ENCODE data around the gene CHFR.
A peak's percentile ranks its signal among the peaks of the same experiment; 100 is the strongest.
"Not testable (repeated sequence)": the region's sequence is repeated elsewhere in the genome, so short reads cannot be mapped to it uniquely, and the experiment has no call there.

Gene CHFR

GRCh38 chr12:132807295-132808092 lies 79.9 kb downstream of the CHFR start:
- DNase-seq (ENCODE audit: low spot score), result no peak

GRCh38 chr12:132806857-132807256 lies 80.5 kb downstream of the CHFR start:
- DNase-seq (ENCODE audit: low spot score), result no peak

- no peak for DNase-seq (ENCODE audit: low spot score)
Observed at GRCh38 chr12:132804426-132804861, 83.0 kb downstream of the CHFR start.

GRCh38 chr12:132803888-132804287 lies 83.5 kb downstream of the CHFR start:
- DNase-seq (ENCODE audit: low spot score), result no peak

- no peak for DNase-seq (ENCODE audit: low spot score)
Observed at GRCh38 chr12:132803125-132803524, 84.3 kb downstream of the CHFR start.

- DNase-seq (ENCODE audit: low spot score), result no peak
Observed at GRCh38 chr12:132801741-132802140, 85.7 kb downstream of the CHFR start.

- no peak for DNase-seq (ENCODE audit: low spot score)
Observed at GRCh38 chr12:132798836-132799235, 88.6 kb downstream of the CHFR start.

GRCh38 chr12:132797820-132798570 lies 89.4 kb downstream of the CHFR start:
- DNase-seq (ENCODE audit: low spot score), result no peak

- no peak for DNase-seq (ENCODE audit: low spot score)
Observed at GRCh38 chr12:132795847-132796246, 91.6 kb downstream of the CHFR start.

GRCh38 chr12:132791940-132792339 lies 95.5 kb downstream of the CHFR start:
- DNase-seq (ENCODE audit: low spot score), result not testable (repeated sequence)

GRCh38 chr12:132789099-132789471 lies 98.3 kb downstream of the CHFR start:
- DNase-seq (ENCODE audit: low spot score), result no peak

GRCh38 chr12:132788375-132789098 lies 98.9 kb downstream of the CHFR start:
- DNase-seq (ENCODE audit: low spot score), result no peak

- no peak for DNase-seq (ENCODE audit: low spot score)
Observed at GRCh38 chr12:132787877-132788276, 99.5 kb downstream of the CHFR start.

- DNase-seq (ENCODE audit: low spot score), result no peak
Observed at GRCh38 chr12:132786192-132786591, 101.2 kb downstream of the CHFR start.

GRCh38 chr12:132784580-132784979 lies 102.8 kb downstream of the CHFR start:
- no peak for DNase-seq (ENCODE audit: low spot score)

- DNase-seq (ENCODE audit: low spot score), result peak; percentile 74
Observed at GRCh38 chr12:132783917-132784531, 103.4 kb downstream of the CHFR start.
